G401 (cell line): ENCODE results near the gene ADAMTS5. TPM values are rescaled to one million over a fixed set of nuclear protein-coding genes. Genes with fewer than 3 reads are reported as not detected.

Experiments used
- DNase-seq: peaks from one replicate; pipeline ENCODE4 v3.0.0-alpha.2; 2015; ENCODE audit warnings: low spot score
- in situ Hi-C: cut with HindIII; loops from 2 replicates; pipeline ENCODE4 v1.10.0; 2016; ENCODE audit warnings: low sequenced_read_pairs, mixed read lengths
- total RNA-seq: library from RNA; depleted of rRNA; stranded (reverse); fragments of >200 nt; shearing (Covaris generic); gene quantifications from 2 replicates; pipeline ENCODE4 v1.2.3, GENCODE V29; 2014; rRNA removed

Gene ADAMTS5
- total RNA-seq = not detected in 2 replicates

DNA sequence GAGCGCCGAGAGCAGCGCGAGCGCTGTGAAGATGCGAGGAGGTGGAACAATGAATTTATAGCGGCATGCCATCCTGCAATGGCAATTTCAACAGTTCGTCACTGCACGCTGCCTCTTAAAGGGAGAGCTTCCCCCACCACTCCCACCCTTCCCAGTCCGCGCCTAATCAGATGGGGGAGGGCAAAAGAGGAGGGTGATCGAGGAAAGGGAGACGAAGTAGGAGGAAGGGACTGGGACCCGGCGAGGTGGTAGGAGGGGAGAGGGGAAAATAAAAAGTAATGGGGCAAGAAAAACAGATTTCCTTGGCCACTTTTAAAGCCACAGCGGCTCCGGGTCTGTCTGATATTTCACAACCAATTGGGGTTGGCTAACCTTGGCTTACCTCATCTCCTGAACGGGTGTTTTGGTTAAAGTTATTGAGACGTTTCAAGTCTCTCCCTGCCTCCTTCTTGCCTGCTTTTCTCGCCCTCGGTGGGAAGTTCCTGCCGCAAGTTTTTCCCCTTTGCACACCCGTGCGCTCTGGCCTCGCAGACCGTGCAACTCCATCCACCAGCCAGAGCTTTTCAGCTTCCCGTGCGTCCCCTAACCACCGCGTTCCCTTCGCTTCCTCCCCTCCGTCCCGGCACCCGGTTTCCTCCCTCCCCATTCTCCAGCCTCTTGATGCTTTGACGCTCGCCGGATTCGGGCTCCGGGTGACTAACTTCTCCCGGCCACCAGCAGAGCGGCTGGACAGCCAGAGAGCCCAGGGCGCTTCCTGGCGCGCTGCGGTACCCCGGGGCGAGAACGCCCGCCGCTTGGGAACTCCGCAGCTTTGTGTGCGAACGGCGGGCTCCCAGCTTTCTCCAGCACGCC is at the start of gene ADAMTS5:
Gene ADAMTS5 (minus strand): TSS at position 27 of the 852 bp plus-strand sequence. CDS start 697 bp downstream, outside the sequence.
- in situ Hi-C loops = no loop called here
- DNase-seq = peak; percentile 74

DNA sequence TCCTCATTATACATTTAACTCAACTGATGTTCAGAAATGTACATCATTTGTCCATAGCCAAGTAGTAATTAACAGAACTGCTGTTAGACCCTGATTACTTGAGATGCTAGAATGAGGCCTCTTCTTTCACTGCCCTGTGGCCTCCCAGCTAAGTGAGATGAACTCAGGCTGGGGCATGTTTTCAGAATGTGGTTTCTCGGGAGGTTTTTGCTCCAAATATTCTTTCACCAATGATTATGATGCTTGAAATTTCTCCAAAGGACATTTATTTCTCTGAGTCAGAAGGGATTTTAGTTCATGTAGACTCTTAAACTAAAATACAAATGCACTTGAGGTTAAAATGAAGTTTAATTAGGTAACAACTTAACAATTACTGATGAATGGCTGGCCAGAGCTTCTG is 34.6 kb upstream of the ADAMTS5 start:
- no peak for DNase-seq
- in situ Hi-C loops = no loop called here

DNA sequence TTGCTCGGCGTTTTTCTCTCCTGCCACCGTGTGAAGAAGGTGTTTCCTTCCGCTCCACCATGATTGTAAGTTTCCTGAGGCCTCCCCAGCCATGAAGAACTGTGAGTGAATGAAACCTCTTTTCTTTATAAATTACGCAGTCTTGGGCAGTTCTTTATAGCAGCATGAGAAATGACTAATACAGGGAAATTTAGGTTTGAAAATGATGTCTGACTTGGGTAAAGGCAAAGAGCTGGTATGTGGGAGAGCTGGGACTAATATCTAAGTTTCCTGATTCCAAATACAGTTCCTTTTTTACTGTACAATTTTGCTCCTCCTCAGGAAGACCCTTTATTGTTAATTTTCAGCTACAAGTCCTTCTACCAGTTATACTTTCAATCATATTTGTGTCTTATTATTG is 16.7 kb upstream of the ADAMTS5 start:
- in situ Hi-C loops = no loop called here
- DNase-seq = no peak

DNA sequence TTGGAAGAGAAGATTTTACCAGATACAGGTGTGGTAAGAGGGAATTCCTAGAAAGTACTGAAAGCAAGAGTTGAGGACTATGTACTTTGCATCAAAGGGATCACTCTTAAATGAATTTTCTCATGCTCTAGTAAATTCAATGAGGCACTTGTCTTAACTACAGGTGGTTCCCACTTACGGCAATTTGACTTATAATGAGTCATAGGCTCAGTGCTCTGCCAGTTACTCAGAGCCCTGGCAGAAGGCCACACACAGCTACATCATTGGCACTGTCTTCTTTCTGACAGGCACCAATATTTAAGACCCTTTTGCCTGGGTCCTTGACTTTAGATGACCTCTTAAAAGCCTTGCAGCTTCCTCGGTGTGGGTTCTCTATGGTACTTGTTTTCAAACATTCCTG is 15.9 kb upstream of the ADAMTS5 start:
- no peak for DNase-seq
- in situ Hi-C loops = no loop called here

DNA sequence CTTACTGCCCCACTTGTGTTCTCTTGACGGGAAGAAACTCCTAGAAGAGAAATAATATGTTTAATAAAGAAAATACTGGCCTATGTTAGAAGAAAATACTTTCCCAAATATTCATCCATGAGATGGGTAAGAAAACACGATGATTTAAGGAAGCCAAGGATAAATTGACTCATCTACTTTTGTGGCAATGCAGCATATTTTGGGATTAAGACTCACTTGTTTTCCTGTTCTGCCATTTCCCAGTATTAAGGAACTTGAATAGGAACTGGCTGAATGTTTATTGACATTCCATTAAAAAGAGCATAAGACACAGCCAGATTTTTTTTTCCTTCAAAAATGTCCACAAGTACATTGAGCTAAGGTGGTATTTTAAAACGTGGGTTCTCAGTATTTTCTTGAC is 10.9 kb upstream of the ADAMTS5 start:
- in situ Hi-C loops = no loop called here
- no peak for DNase-seq

DNA sequence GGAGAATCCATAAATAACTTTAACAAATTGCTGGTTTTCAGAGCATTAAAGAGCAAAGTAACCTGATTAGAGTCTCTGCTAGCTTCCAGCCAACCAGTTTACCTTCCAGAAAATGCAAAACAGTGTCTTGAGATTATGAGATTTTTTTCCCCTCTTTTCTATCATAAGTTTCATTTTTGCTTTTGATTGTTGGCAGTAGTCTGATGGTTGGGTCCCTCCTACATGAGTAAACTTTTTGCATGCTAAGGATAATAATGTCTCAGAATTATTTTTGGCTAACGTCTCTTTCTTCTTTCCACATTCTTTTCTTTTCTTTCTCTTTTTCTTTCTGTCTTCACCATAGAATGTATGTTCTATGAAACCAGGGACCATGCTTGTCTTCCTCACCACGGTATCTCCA is 6.3 kb upstream of the ADAMTS5 start:
- in situ Hi-C loops = no loop called here
- DNase-seq = no peak

DNA sequence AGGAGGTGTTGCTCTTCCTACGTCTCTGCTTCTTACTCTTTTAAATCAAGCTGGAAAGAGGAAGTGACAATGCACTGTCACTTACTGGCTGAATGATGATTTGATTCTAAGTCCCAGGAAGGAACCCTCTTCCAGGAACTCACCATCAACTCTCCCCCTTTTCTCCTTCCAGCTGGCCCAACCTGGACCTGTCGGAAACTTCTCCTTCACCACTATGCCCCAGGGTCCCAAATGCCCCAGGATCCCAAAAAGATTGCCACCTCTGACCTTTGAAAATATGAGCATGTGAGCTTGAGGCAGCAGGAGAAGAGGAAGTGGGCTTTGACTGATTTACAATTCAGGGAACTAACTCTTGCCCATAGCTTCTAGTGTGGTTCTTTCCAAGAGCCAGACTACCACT is 5.3 kb upstream of the ADAMTS5 start:
- in situ Hi-C loops = no loop called here

DNA sequence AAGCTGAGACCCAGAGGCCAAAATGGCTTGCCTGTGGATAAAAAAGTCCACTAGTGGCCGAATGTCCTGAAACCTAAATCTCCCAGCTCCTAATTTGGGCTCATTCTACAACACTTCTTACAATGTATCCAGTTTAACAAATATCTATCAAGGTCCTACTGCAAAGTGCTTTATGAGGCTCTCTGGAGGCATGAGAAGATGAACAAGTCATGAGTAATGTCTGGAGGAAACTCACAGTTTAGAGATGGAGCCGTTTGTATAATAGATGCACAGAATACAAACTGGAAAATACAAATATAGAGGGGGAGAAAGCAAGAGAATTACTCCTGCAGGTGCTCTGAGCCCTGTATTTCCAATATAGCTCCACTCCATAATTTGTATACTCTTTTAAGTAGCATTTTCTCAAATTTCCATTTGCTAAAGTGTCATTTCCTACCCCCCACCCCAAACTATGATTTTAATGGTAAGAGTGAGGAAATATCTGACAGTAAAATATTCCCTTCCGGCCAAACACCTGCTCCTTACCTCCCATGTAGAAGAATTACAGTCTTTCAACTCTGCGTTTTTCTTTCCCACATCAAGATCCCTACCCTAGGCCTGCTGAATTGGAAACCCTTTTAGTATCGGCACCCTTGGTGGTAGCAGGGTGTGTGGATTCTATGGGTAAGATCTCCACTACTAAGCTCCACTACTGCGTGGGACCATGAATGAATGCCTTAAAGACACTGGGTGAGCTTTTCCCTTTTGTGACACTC is 3.3 kb upstream of the ADAMTS5 start:
- DNase-seq = no peak
- in situ Hi-C loops = no loop called here

More for the DNA sequence above, 5.3 kb upstream of the ADAMTS5 start:
- no peak for DNase-seq

DNA sequence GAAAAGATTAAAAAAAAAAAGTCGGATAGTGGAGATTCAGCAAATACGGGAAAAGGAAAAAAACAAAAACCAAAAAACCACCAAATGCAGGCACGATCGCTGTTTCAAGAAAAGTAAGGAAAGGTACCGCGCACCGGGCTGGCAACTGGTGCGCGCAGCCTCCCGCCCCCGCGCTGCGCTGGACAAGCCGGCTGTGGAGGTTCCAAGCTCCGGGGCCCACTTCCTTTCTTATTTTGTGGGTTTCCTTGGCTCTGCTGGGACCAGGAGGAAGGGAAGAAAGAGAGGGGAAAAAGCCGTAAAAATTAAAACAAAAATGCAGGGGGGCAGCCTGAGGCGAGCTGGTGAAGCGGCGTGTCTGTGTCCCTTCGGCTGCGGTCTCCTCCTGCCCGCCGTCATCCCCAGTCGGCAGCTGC is 233 bp downstream of the ADAMTS5 start:
- DNase-seq = peak; percentile 49
- in situ Hi-C loops = no loop called here

DNA sequence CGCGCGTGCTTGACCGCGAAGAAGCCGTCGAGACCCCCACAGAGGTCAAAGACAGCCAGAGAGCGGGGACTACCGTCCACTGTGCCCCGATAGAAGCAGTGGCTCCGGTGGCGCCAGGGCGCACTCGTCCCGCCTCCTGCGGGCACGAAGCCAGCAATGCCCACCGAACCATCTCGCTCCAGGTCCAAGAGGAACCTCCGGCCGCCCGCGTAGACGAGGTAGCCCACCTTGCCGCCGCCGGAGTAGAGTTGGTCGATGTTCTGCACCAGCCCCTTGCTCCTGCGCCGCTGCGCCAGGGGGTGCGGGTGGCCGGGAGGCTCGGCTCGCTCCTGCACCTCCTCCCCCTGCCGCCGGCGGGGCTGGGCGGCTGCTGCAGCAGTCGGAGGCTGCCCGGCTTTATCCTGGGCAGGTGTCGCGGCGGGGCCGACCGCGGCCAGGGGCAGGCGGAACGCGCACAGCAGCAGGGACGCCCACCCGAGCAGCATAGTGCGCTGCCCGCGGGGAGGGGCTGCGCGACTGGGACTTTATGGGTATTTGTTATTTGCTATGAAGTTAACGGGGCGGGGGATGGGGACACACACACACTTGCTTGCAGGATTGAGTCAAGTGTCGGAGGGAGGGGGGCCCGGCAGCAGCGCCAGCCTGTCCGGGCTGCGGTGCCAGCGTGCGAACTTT is 844 bp downstream of the ADAMTS5 start:
- in situ Hi-C loops = no loop called here
- DNase-seq = peak; percentile 54

DNA sequence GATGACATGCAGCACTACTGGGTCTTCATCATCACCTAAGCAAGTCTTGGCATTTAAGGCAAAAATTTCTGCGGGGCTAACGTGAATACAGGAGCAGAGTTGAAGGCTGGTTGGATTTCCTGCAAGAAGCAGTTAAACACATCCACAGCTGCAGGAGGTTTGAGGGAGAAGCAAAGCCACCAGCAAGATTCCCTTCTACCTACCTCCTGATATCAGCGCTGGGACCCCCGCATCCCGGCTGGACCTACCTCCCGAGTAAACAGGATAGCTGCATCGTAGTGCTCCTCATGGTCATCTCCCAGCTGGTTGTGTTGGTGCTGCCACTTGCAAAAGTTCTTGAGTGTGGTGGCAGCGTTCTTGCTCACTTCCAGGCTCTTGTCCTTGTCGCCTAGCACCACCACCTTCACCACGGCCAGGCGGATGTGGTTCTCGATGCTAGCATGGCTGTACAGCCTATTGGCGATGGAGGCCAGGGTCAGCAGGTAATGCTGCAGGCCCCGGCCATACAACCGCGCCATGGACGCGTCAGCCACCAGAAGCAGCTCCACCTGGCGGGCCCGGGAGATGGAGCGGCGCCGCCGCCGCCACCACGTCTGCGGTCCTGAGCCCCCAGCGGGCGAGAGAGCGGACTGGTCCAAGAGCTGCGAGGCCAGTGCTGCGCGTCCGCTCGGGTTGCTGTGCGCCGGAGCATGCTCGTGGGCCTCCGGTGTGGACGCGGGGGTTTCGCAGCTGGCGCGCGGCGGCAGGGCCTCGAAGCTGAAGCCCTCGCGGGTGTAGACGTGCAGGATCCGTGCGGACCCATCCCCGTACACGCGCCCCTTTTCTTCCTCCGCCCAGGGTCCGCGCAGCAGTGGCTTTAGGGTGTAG is 1.6 kb downstream of the ADAMTS5 start:
- in situ Hi-C loops = no loop called here
- DNase-seq = peak; percentile 87

DNA sequence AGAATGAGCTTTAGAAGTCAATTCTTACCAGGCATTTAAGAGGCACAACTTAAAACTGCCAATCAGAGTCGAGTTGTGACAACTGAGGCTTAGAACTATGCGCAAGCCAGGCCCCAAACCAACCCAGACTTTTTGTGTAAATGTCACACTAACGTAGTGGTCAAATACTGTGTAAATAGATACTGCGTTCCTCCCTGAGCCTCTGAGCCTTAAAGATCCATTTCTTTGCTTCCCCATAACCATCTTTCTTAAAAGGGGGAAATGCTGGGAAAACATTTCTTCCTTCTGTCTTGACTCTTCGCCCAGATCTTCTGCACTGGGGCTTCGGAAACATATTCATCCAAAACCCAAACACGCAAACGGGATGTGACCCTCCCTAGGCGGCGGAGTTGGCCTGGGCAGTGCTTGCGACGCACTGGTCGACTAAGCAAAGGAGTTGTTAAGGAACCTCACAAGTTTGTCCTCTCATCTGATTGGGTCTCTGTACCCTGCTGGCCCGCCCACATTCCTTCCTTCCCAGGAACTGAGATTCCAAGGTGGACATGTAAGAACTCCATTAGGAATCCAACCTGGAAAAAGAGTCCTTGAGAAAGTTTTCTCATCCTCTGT is 2.6 kb downstream of the ADAMTS5 start:
- DNase-seq = peak; percentile 78
- in situ Hi-C loops = no loop called here

DNA sequence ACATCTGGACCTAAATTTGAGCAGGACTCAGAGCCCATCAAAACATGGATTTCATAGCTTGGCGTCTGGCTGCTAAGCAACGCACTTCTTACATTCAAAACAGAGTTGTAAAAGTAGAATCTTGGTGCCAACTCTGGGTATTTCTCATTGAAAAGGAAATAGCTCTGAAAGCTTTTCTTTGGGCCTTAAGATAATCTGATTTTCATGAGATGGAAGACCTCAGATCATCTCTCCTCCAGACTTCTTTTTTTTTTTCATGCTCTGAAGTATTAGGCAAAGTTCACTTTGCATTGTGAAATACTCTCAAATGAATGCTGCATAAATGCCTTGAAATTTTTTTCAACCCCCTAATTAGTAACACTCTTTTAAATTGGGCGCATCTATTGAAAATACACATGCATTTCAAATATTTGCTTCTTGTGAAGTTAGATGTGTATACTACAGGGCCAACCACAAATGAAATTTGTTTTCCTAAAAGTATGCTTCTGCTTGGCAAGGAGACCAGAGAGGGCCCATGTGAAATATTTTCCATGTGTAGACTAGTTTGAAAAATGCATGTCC is 4.2 kb downstream of the ADAMTS5 start:
- DNase-seq = no peak
- in situ Hi-C loops = no loop called here

DNA sequence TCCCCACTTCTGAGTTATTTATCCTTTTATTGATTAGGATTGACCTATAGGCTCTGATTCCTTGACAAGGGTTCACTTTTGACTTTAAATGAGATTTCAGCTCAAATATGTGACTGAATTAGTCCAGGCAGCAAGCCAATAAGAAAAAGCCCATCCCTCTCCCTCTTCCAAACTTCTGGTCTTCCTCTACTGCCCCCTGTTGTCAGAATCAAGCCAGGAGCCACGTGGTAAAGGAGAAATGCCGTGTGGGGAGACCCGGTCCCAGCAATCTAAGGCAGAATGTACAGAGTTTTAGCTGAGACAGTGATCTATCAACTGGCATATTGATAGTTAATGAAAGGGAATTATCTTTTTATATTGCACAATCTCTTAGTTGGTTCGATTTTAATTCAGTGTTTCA is 5.2 kb downstream of the ADAMTS5 start:
- no peak for DNase-seq
- in situ Hi-C loops = no loop called here

DNA sequence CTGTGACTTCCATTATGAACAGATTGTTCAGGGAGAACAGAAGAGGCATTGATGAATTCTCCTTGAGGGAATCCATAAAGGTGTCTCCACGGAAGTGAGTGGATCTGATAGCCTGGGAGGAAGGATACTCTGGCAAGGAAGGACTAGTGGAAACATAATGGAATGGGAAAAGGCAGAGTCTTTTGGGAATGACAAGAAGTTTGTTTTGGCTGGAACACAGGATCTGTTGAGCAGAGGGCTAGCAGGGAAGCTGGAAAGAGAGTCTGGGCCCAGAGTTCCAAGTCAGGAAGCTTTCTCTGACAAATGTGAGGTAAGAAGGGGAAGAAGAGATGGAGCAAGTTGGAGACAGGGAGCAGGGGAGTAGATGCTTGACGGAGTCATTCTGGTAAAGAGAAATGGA is 8.1 kb downstream of the ADAMTS5 start:
- in situ Hi-C loops = no loop called here

DNA sequence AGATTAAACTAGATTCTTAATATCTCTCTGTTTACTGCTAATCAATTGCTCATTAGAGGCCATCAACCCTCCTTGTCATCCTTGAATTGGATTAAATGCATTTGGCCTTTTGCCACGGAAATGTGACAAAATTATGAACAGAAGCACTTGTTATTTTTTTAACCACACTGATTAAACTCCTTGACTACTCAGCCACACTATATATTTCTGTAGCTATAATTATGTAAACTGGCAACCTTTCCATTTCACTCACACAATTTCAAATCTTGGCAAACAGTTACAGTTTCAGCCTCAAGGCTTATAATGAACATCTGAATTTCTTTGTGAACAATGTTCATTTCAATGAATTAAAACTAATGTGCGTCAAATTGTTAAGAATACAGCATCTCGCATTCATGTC is 10.1 kb downstream of the ADAMTS5 start:
- in situ Hi-C loops = no loop called here

More for the DNA sequence above, 8.1 kb downstream of the ADAMTS5 start:
- no peak for DNase-seq

DNA sequence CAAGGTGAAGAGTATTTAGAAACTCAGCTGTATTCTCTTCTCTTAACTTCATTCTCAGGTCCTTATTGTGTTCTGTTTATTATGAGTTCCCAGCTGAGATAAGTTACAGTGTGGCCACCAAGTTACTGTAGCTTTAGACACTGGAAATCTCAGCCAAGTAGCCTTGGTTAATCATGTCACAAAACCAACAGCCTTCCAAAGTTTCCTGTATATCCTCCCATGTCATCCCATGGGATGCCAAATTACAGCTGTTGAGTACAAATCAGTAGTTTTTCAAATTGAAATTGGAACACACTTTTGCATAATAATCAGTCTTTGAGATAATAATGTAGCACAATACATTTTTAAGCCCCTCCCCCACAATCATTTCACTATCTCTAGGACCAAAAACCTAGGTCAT is 10.7 kb downstream of the ADAMTS5 start:
- no peak for DNase-seq
- in situ Hi-C loops = no loop called here

More for the DNA sequence above, 10.1 kb downstream of the ADAMTS5 start:
- no peak for DNase-seq

DNA sequence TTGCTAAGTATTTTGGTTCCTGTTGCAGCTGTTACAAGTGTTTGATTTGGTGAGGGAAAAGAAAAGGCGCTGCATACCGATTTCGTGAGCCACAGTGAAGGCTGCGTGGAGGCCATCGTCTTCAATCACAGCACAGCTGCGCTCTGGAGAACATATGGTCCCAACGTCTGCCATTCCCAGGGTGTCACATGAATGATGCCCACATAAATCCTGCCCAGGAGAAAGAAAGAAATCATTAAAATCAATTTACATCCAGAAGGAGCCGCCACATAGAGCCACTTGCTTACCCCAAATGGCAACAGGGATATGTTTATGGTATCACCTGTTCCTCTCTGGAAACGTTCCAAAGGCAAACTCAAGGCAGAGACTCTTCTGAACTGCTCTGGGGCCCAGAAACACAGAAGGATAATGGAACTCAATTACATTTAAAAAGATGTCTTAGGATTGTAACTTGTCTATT is 12.2 kb downstream of the ADAMTS5 start:
- in situ Hi-C loops = no loop called here

More for the DNA sequence above, 12.2 kb downstream of the ADAMTS5 start:
- peak; percentile 60 for DNase-seq
